WTC11 (cell line): ENCODE measurements around the gene KIF12. TPM values are rescaled to one million over a fixed set of nuclear protein-coding genes. Genes with fewer than 3 reads are reported as not detected.

ENCODE experiments used
- ATAC-seq: fragments of 200-7000 bp; cut with Tn5 transposase; 2 replicates; pipeline ENCODE4 v1.10.0; 2021; ENCODE audit warnings: mild to moderate bottlenecking, moderate library complexity
- CTCF ChIA-PET: fragments of 300-600 bp; sonication (Branson Sonifier 250); formaldehyde crosslinking; loops from one replicate; lab custom pipeline; 2021; ENCODE audit warnings: antibody characterized with exemption; lab: Charles Lee
- POLR2A ChIA-PET: fragments of 350-600 bp; sonication (Branson Sonifier 250); formaldehyde crosslinking; loops from one replicate; lab custom pipeline; 2021; ENCODE audit warnings: antibody characterized with exemption; lab: Charles Lee
- DNase-seq: peaks from one replicate; pipeline ENCODE4 v3.0.0; 2021; ENCODE audit warnings: low spot score
- H3K27ac Mint-ChIP-seq: 2 replicates; pipeline ENCODE4 v1.8.0; 2021; ENCODE audit warnings: mixed read lengths
- H3K27me3 Mint-ChIP-seq: 2 replicates; pipeline ENCODE4 v1.8.0; 2021; ENCODE audit warnings: low read depth, mild to moderate bottlenecking, moderate library complexity, mixed read lengths
- H3K36me3 Mint-ChIP-seq: 2 replicates; pipeline ENCODE4 v1.8.0; 2021; ENCODE audit warnings: mixed read lengths
- H3K4me1 Mint-ChIP-seq: 2 replicates; pipeline ENCODE4 v1.8.0; 2022; ENCODE audit warnings: mixed read lengths
- H3K4me3 Mint-ChIP-seq: 2 replicates; pipeline ENCODE4 v1.8.0; 2021; ENCODE audit warnings: mild to moderate bottlenecking, moderate library complexity, mixed read lengths
- H3K9me3 Mint-ChIP-seq: 2 replicates; pipeline ENCODE4 v1.8.0; 2021; ENCODE audit warnings: mixed read lengths
- CBFB ChIP-seq: sonication (generic); formaldehyde crosslinking; IDR thresholded peaks from 2 replicates; pipeline ENCODE4 v1.8.1; 2022; ENCODE audit warnings: mild to moderate bottlenecking, low read depth, missing genetic modification reagents
- ELF4 ChIP-seq: sonication (generic); formaldehyde crosslinking; IDR thresholded peaks from 2 replicates; pipeline ENCODE4 v1.8.1; 2022; ENCODE audit warnings: low read depth, mild to moderate bottlenecking, moderate library complexity, missing genetic modification reagents
- GABPB1 ChIP-seq: sonication (generic); formaldehyde crosslinking; IDR thresholded peaks from 2 replicates; pipeline ENCODE4 v1.8.1; 2023; ENCODE audit warnings: mild to moderate bottlenecking, missing genetic modification reagents
- HMGA2 ChIP-seq: fragments of 250-450 bp; sonication (Bioruptor Pico); IDR thresholded peaks from 2 replicates; pipeline ENCODE4 v1.4.0; 2021; ENCODE audit warnings: mild to moderate bottlenecking, moderate library complexity
- MYBL2 ChIP-seq: sonication (generic); formaldehyde crosslinking; IDR thresholded peaks from 2 replicates; pipeline ENCODE4 v1.8.1; 2023; ENCODE audit warnings: mild to moderate bottlenecking, moderate library complexity, missing genetic modification reagents
- NR3C1 ChIP-seq: sonication (generic); formaldehyde crosslinking; conservative IDR thresholded peaks from 2 replicates; pipeline ENCODE4 v1.8.1; 2023; ENCODE audit warnings: low read depth, mild to moderate bottlenecking, missing genetic modification reagents
- ZBTB21 ChIP-seq: sonication (generic); formaldehyde crosslinking; IDR thresholded peaks from 2 replicates; pipeline ENCODE4 v1.8.1; 2023; ENCODE audit warnings: mild to moderate bottlenecking, missing genetic modification reagents, borderline replicate concordance
- ZNF219 ChIP-seq: sonication (generic); formaldehyde crosslinking; IDR thresholded peaks from 2 replicates; pipeline ENCODE4 v1.8.0; 2023; ENCODE audit warnings: missing genetic modification reagents, mild to moderate bottlenecking, borderline replicate concordance
- ZNF317 ChIP-seq: sonication (generic); formaldehyde crosslinking; IDR thresholded peaks from 2 replicates; pipeline ENCODE4 v1.8.1; 2023; ENCODE audit warnings: low read depth, mild to moderate bottlenecking, moderate library complexity, missing genetic modification reagents, borderline replicate concordance
- ZNF416 ChIP-seq: fragments of 250-450 bp; sonication (Bioruptor Pico); IDR thresholded peaks from 2 replicates; pipeline ENCODE4 v1.9.0; 2021; ENCODE audit warnings: mild to moderate bottlenecking, inconsistent platforms
- ZNF423 ChIP-seq: fragments of 250-450 bp; sonication (Bioruptor Pico); IDR thresholded peaks from 2 replicates; pipeline ENCODE4 v2.1.2; 2022; ENCODE audit warnings: mild to moderate bottlenecking, moderate library complexity
- total RNA-seq: library from RNA; stranded (reverse); gene quantifications from 3 replicates; pipeline ENCODE4 v1.2.3, GENCODE V29; 2021
- TF ChIP-seq, protein P1 (sequence below): sonication (generic); formaldehyde crosslinking; IDR thresholded peaks from 2 replicates; pipeline ENCODE4 v1.8.1; 2022; ENCODE audit warnings: mild to moderate bottlenecking, moderate library complexity, missing genetic modification reagents
- TF ChIP-seq, protein P2 (sequence below): sonication (generic); formaldehyde crosslinking; IDR thresholded peaks from 2 replicates; pipeline ENCODE4 v1.8.0; 2022; ENCODE audit warnings: mild to moderate bottlenecking, missing genetic modification reagents
- TF ChIP-seq, protein P3 (sequence below): sonication (generic); formaldehyde crosslinking; IDR thresholded peaks from 2 replicates; pipeline ENCODE4 v1.8.1; 2023; ENCODE audit warnings: mild to moderate bottlenecking, missing genetic modification reagents
- TF ChIP-seq, protein P4 (sequence below): fragments of 250-450 bp; sonication (Bioruptor Pico); IDR thresholded peaks from 2 replicates; pipeline ENCODE4 v1.9.0; 2021; ENCODE audit warnings: mild to moderate bottlenecking
- TF ChIP-seq, protein P5 (sequence below): sonication (generic); formaldehyde crosslinking; IDR thresholded peaks from 2 replicates; pipeline ENCODE4 v1.8.1; 2022; ENCODE audit warnings: missing genetic modification reagents, borderline replicate concordance
- TF ChIP-seq, protein P6 (sequence below): fragments of 250-450 bp; sonication (Bioruptor Pico); IDR thresholded peaks from 2 replicates; pipeline ENCODE4 v1.9.0; 2021; ENCODE audit warnings: mild to moderate bottlenecking, borderline replicate concordance
- TF ChIP-seq, protein P7 (sequence below): sonication (generic); formaldehyde crosslinking; conservative IDR thresholded peaks from 2 replicates; pipeline ENCODE4 v1.8.1; 2023; ENCODE audit warnings: mild to moderate bottlenecking, low read depth, missing genetic modification reagents, moderate library complexity
- TF ChIP-seq, protein P8 (sequence below): sonication (generic); formaldehyde crosslinking; IDR thresholded peaks from 2 replicates; pipeline ENCODE4 v1.8.1; 2023; ENCODE audit warnings: mild to moderate bottlenecking, missing genetic modification reagents, moderate library complexity

The KIF12 gene
- total RNA-seq, 1 experiment from 2014 or later = 4.0 TPM

DNA sequence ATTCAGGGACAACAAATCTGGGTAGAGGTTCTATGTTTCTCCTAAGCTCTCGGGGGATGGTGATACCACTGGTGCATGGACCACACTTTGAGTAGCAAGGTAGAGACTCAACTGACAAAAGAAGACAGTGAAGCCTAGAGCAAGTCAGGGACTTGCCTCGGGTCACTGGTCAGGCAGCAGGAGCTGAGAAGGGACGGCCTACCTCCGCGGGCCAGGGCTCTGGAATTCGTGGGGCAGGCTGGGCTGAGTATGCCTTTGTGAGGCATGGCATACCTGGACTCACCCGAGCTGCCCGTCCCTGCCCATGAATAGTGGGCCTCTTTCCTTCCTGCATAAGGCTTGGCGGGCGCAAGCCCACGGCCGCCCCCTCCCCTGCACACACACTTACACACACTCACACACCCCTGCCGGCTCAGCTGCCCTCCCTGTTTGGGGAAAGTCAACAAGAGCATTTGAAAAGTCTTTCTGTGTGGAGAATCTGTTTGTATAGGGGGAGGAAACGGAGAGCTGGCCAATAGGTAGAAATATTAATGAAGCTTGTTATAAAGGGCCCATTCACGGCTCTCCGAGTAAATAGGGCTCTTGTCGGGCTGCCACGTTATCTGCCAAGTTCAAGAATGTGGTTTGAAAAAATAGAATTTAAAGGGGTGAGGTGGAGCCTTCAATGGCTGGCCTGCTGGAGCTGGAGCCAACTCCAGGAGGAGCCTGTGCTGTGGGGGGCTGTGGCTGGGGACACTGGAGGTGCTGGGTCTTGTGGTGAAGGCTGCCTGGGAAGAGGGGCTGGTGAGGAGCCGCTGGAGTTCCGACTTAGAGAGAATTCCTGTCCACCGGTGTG lies 19.1 kb upstream of the KIF12 start:
- Mint-ChIP-seq H3K27me3 (peaks cover 34% of the 10 kb centered on the region), H3K9me3 (no peaks in the 10 kb centered on the region), H3K27ac (no peak overlapping the region), H3K4me1 (peaks cover 7% of the 10 kb centered on the region; the same call in 1 of the 2 replicates), H3K36me3 (no peaks in the 10 kb centered on the region), H3K4me3 (no peak overlapping the region)
- ChIA-PET CTCF (interaction anchor here (0.6 to 3.0 kb wide), 5 partner anchors 10 to 173 kb away, joined by 3 to 30 read pairs (median 5); partner anchors contain the start of gene COL27A1), POLR2A (no interaction called here)
- ATAC-seq = peak; percentile 38
- TF ChIP-seq MYBL2 (CRISPR knock-in tag) (no peak), GABPB1 (peak; percentile 61; the same call in 1 of the 2 replicates), CBFB (CRISPR knock-in tag) (no peak), ZNF423 (no peak)
- TF ChIP-seq, protein P1, sequence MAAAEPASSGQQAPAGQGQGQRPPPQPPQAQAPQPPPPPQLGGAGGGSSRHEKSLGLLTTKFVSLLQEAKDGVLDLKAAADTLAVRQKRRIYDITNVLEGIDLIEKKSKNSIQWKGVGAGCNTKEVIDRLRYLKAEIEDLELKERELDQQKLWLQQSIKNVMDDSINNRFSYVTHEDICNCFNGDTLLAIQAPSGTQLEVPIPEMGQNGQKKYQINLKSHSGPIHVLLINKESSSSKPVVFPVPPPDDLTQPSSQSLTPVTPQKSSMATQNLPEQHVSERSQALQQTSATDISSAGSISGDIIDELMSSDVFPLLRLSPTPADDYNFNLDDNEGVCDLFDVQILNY (CRISPR knock-in tag) = no peak
- TF ChIP-seq, protein P2, sequence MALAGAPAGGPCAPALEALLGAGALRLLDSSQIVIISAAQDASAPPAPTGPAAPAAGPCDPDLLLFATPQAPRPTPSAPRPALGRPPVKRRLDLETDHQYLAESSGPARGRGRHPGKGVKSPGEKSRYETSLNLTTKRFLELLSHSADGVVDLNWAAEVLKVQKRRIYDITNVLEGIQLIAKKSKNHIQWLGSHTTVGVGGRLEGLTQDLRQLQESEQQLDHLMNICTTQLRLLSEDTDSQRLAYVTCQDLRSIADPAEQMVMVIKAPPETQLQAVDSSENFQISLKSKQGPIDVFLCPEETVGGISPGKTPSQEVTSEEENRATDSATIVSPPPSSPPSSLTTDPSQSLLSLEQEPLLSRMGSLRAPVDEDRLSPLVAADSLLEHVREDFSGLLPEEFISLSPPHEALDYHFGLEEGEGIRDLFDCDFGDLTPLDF (CRISPR knock-in tag) = no peak
- TF ChIP-seq, protein P3, sequence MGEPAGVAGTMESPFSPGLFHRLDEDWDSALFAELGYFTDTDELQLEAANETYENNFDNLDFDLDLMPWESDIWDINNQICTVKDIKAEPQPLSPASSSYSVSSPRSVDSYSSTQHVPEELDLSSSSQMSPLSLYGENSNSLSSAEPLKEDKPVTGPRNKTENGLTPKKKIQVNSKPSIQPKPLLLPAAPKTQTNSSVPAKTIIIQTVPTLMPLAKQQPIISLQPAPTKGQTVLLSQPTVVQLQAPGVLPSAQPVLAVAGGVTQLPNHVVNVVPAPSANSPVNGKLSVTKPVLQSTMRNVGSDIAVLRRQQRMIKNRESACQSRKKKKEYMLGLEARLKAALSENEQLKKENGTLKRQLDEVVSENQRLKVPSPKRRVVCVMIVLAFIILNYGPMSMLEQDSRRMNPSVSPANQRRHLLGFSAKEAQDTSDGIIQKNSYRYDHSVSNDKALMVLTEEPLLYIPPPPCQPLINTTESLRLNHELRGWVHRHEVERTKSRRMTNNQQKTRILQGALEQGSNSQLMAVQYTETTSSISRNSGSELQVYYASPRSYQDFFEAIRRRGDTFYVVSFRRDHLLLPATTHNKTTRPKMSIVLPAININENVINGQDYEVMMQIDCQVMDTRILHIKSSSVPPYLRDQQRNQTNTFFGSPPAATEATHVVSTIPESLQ (CRISPR knock-in tag) = no peak
- TF ChIP-seq, protein P4, sequence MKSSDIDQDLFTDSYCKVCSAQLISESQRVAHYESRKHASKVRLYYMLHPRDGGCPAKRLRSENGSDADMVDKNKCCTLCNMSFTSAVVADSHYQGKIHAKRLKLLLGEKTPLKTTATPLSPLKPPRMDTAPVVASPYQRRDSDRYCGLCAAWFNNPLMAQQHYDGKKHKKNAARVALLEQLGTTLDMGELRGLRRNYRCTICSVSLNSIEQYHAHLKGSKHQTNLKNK (CRISPR knock-in tag) = no peak
- DNase-seq = no peak

DNA sequence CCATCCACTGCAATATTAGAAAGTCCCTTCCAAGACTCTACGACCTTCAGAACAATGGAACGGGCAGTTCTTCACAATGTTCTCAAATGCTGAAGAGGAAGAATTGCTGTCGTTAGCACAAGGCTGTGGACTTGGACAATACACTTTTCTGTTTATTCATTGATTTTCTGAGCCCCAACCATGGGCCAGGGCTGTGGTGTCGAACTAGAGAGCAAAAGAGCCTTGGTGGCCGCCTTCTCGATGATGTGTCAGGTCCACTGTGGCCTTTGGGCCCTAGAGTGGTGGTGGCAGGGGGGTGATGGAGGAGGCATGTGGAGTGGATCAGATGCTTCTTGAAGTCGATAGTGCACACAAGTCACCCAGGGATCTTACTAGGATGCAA lies 18.5 kb upstream of the KIF12 start:
- Mint-ChIP-seq H3K9me3 (no peaks in the 10 kb centered on the region), H3K27me3 (peaks cover 39% of the 10 kb centered on the region), H3K27ac (no peak overlapping the region), H3K4me3 (no peak overlapping the region), H3K4me1 (peaks cover 7% of the 10 kb centered on the region; the same call in 1 of the 2 replicates), H3K36me3 (no peaks in the 10 kb centered on the region)
- ChIA-PET POLR2A (no interaction called here), CTCF (interaction anchor here (0.6 to 3.0 kb wide), 4 partner anchors 9 to 173 kb away, joined by 3 to 30 read pairs (median 5); no protein-coding TSS in a partner anchor)
- DNase-seq = no peak
- ATAC-seq = no peak
- no peak for TF ChIP-seq ZNF317
- no peak for TF ChIP-seq ZBTB21
- no peak for TF ChIP-seq NR3C1 (CRISPR knock-in tag)
- TF ChIP-seq, protein P5, sequence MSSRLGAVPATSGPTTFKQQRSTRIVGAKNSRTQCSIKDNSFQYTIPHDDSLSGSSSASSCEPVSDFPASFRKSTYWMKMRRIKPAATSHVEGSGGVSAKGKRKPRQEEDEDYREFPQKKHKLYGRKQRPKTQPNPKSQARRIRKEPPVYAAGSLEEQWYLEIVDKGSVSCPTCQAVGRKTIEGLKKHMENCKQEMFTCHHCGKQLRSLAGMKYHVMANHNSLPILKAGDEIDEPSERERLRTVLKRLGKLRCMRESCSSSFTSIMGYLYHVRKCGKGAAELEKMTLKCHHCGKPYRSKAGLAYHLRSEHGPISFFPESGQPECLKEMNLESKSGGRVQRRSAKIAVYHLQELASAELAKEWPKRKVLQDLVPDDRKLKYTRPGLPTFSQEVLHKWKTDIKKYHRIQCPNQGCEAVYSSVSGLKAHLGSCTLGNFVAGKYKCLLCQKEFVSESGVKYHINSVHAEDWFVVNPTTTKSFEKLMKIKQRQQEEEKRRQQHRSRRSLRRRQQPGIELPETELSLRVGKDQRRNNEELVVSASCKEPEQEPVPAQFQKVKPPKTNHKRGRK (CRISPR knock-in tag) = no peak
- TF ChIP-seq, protein P6, sequence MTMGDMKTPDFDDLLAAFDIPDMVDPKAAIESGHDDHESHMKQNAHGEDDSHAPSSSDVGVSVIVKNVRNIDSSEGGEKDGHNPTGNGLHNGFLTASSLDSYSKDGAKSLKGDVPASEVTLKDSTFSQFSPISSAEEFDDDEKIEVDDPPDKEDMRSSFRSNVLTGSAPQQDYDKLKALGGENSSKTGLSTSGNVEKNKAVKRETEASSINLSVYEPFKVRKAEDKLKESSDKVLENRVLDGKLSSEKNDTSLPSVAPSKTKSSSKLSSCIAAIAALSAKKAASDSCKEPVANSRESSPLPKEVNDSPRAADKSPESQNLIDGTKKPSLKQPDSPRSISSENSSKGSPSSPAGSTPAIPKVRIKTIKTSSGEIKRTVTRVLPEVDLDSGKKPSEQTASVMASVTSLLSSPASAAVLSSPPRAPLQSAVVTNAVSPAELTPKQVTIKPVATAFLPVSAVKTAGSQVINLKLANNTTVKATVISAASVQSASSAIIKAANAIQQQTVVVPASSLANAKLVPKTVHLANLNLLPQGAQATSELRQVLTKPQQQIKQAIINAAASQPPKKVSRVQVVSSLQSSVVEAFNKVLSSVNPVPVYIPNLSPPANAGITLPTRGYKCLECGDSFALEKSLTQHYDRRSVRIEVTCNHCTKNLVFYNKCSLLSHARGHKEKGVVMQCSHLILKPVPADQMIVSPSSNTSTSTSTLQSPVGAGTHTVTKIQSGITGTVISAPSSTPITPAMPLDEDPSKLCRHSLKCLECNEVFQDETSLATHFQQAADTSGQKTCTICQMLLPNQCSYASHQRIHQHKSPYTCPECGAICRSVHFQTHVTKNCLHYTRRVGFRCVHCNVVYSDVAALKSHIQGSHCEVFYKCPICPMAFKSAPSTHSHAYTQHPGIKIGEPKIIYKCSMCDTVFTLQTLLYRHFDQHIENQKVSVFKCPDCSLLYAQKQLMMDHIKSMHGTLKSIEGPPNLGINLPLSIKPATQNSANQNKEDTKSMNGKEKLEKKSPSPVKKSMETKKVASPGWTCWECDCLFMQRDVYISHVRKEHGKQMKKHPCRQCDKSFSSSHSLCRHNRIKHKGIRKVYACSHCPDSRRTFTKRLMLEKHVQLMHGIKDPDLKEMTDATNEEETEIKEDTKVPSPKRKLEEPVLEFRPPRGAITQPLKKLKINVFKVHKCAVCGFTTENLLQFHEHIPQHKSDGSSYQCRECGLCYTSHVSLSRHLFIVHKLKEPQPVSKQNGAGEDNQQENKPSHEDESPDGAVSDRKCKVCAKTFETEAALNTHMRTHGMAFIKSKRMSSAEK (CRISPR knock-in tag) = no peak
- TF ChIP-seq, protein P7, sequence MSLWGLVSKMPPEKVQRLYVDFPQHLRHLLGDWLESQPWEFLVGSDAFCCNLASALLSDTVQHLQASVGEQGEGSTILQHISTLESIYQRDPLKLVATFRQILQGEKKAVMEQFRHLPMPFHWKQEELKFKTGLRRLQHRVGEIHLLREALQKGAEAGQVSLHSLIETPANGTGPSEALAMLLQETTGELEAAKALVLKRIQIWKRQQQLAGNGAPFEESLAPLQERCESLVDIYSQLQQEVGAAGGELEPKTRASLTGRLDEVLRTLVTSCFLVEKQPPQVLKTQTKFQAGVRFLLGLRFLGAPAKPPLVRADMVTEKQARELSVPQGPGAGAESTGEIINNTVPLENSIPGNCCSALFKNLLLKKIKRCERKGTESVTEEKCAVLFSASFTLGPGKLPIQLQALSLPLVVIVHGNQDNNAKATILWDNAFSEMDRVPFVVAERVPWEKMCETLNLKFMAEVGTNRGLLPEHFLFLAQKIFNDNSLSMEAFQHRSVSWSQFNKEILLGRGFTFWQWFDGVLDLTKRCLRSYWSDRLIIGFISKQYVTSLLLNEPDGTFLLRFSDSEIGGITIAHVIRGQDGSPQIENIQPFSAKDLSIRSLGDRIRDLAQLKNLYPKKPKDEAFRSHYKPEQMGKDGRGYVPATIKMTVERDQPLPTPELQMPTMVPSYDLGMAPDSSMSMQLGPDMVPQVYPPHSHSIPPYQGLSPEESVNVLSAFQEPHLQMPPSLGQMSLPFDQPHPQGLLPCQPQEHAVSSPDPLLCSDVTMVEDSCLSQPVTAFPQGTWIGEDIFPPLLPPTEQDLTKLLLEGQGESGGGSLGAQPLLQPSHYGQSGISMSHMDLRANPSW = no peak
- TF ChIP-seq ELF4 (CRISPR knock-in tag) = no peak
- TF ChIP-seq, protein P8, sequence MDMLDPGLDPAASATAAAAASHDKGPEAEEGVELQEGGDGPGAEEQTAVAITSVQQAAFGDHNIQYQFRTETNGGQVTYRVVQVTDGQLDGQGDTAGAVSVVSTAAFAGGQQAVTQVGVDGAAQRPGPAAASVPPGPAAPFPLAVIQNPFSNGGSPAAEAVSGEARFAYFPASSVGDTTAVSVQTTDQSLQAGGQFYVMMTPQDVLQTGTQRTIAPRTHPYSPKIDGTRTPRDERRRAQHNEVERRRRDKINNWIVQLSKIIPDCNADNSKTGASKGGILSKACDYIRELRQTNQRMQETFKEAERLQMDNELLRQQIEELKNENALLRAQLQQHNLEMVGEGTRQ = no peak
- TF ChIP-seq HMGA2 (CRISPR knock-in tag) = no peak
- no peak for TF ChIP-seq ZNF416 (CRISPR knock-in tag)
- no peak for TF ChIP-seq ZNF219
